T-helper 22 cell (primary cell): ENCODE results near the gene ZNF140.
A peak's percentile ranks its signal among the peaks of the same experiment; 100 is the strongest.

Source experiments
- DNase-seq: peaks from one replicate; pipeline ENCODE4 v3.0.0-alpha.2; 2020; ENCODE audit warnings: low read depth

Gene ZNF140

GRCh38 chr12:133080368-133081158, at the start of gene ZNF140:
TSS of gene ZNF140 (plus strand) at chr12:133080923. CDS start at chr12:133081321, 398 bp downstream.
- peak; percentile 88 for DNase-seq

GRCh38 chr12:133037207-133038005, 43.3 kb upstream of the ZNF140 start, which contains the start of gene ZNF84:
TSS of gene ZNF84 (plus strand) at chr12:133037509. CDS start at chr12:133041468, 3,959 bp downstream.
- DNase-seq: peak; percentile 96

GRCh38 chr12:133038118-133038709, 42.5 kb upstream of the ZNF140 start:
- DNase-seq: no peak

GRCh38 chr12:133046698-133047097, 34.0 kb upstream of the ZNF140 start:
- DNase-seq: no peak

- no peak for DNase-seq
These were observed 23.3 kb upstream of the ZNF140 start for GRCh38 chr12:133057446-133057845.

- DNase-seq: no peak
These were observed 22.3 kb upstream of the ZNF140 start for GRCh38 chr12:133058203-133059113.

GRCh38 chr12:133061954-133062353, 18.8 kb upstream of the ZNF140 start:
- no peak for DNase-seq

- DNase-seq: no peak
These were observed 17.2 kb upstream of the ZNF140 start for GRCh38 chr12:133063556-133063955.

- DNase-seq: no peak
These were observed 6.9 kb upstream of the ZNF140 start for GRCh38 chr12:133073836-133074235.

- peak; percentile 96 for DNase-seq
These were observed 726 bp upstream of the ZNF140 start for GRCh38 chr12:133080026-133080367.

GRCh38 chr12:133081159-133081780, 547 bp downstream of the ZNF140 start:
- no peak for DNase-seq

GRCh38 chr12:133083345-133083744, 2.6 kb downstream of the ZNF140 start:
- DNase-seq: no peak

- DNase-seq: no peak
These were observed 24.9 kb downstream of the ZNF140 start for GRCh38 chr12:133105620-133106019.

GRCh38 chr12:133106253-133106652, 25.5 kb downstream of the ZNF140 start:
- DNase-seq: no peak

- DNase-seq: no peak
These were observed 26.4 kb downstream of the ZNF140 start for GRCh38 chr12:133107121-133107520.

- DNase-seq: no peak
These were observed 27.4 kb downstream of the ZNF140 start for GRCh38 chr12:133108150-133108549.

GRCh38 chr12:133120385-133121191, 39.9 kb downstream of the ZNF140 start:
- DNase-seq: no peak

GRCh38 chr12:133124674-133125073, 44.0 kb downstream of the ZNF140 start:
- DNase-seq: no peak

- no peak for DNase-seq
These were observed 48.8 kb downstream of the ZNF140 start for GRCh38 chr12:133129368-133130037.
